ENCODE measurements around the gene NOX3. TPM values are rescaled to one million over a fixed set of nuclear protein-coding genes. Genes with fewer than 3 reads are reported as not detected.

Gene NOX3
- total RNA-seq, 3 donors from 2014 or later (not counting 1 experiment from before 2014, with no cell fraction given) = not detected

DNA sequence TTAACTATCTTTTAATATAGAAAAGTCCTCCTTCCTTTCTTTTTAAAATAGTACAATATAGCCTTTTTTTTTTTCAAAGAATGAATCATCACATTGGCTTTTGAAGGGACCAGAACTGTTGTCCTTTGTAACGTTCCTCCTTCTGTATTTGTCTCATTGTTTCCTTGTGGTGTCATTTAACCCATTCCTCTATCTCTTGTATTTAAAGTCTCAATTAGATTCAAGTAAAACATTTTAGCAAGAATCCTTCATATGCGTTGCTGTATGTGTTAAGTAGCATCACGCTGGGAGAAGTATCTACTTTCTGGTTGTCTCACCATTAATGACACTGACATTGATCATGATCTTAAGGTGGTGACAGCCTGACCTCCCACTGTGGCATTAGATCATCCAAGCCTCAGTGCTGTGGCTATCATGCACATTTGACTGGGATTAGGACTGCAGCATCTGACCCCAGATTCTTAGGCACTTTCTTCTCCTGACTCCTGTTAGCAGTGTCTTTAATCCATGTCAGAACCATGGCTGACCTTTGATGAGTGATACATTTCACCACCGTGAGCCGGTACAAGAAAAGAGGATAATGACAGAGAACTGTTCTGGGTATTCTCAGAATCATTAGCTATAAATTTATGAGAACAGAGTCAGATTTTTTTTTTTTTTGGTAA, 73.8 kb downstream of the NOX3 start:
- no peak for ATAC-seq

GRCh38 chr6:155380666-155381332, 74.8 kb downstream of the NOX3 start:
- DNase-seq (peak in 1 of 2 donors; percentile 18), ATAC-seq (no peak)
- Histone ChIP-seq H3K36me3 (ENCODE audit: control insufficient read depth, insufficient read depth, low read length) (no peaks in the 10 kb centered on the region), H3K4me3 (ENCODE audit: low read length) (no peak overlapping the region), H3K4me1 (ENCODE audit: control insufficient read depth, insufficient read depth, low read length) (no peaks in the 10 kb centered on the region), H3K27ac (ENCODE audit: low read length) (no peak overlapping the region), H3K27me3 (ENCODE audit: control insufficient read depth, insufficient read depth, low read length) (no peaks in the 10 kb centered on the region), H3K9me3 (ENCODE audit: control insufficient read depth, insufficient read depth, low read length) (no peaks in the 10 kb centered on the region)
- 92% methylated on average over 4 of the region's 8 CpGs for WGBS (ENCODE audit: insufficient coverage)
- Mint-ChIP-seq H3K9me3 (no peaks in the 10 kb centered on the region), H3K36me3 (no peaks in the 10 kb centered on the region), H3K27ac (no peak overlapping the region), H3K4me1 (no peaks in the 10 kb centered on the region), H3K27me3 (ENCODE audit: low read depth in 2 of 2) (no peaks in the 10 kb centered on the region), H3K4me3 (no peak overlapping the region)
- intact Hi-C loops (cut with micrococcal nuclease) = no loop called here
- TF ChIP-seq, protein P1, sequence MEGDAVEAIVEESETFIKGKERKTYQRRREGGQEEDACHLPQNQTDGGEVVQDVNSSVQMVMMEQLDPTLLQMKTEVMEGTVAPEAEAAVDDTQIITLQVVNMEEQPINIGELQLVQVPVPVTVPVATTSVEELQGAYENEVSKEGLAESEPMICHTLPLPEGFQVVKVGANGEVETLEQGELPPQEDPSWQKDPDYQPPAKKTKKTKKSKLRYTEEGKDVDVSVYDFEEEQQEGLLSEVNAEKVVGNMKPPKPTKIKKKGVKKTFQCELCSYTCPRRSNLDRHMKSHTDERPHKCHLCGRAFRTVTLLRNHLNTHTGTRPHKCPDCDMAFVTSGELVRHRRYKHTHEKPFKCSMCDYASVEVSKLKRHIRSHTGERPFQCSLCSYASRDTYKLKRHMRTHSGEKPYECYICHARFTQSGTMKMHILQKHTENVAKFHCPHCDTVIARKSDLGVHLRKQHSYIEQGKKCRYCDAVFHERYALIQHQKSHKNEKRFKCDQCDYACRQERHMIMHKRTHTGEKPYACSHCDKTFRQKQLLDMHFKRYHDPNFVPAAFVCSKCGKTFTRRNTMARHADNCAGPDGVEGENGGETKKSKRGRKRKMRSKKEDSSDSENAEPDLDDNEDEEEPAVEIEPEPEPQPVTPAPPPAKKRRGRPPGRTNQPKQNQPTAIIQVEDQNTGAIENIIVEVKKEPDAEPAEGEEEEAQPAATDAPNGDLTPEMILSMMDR (IDR thresholded peaks at IDR 0.05) = no peak

More for the DNA sequence above, 73.8 kb downstream of the NOX3 start:
- no peaks in the 10 kb centered on the region for H3K4me1 Mint-ChIP-seq
- DNase-seq = no peak
- Histone ChIP-seq H3K27me3 (ENCODE audit: control insufficient read depth, insufficient read depth, low read length) (no peaks in the 10 kb centered on the region), H3K4me3 (ENCODE audit: low read length) (no peak overlapping the region), H3K27ac (ENCODE audit: low read length) (no peak overlapping the region), H3K9me3 (ENCODE audit: control insufficient read depth, insufficient read depth, low read length) (no peaks in the 10 kb centered on the region), H3K36me3 (ENCODE audit: control insufficient read depth, insufficient read depth, low read length) (no peaks in the 10 kb centered on the region), H3K4me1 (ENCODE audit: control insufficient read depth, insufficient read depth, low read length) (no peaks in the 10 kb centered on the region)
- 69% methylated on average over 5 of the region's 5 CpGs for WGBS (ENCODE audit: insufficient coverage)
- no peak overlapping the region for H3K27ac Mint-ChIP-seq
- no peaks in the 10 kb centered on the region for H3K27me3 Mint-ChIP-seq (ENCODE audit: low read depth in 2 of 2)
- intact Hi-C loops (cut with micrococcal nuclease) = no loop called here
- no peaks in the 10 kb centered on the region for H3K36me3 Mint-ChIP-seq
- no peaks in the 10 kb centered on the region for H3K9me3 Mint-ChIP-seq
- TF ChIP-seq, protein P1 (IDR thresholded peaks at IDR 0.05) = no peak
- no peak overlapping the region for H3K4me3 Mint-ChIP-seq

DNA sequence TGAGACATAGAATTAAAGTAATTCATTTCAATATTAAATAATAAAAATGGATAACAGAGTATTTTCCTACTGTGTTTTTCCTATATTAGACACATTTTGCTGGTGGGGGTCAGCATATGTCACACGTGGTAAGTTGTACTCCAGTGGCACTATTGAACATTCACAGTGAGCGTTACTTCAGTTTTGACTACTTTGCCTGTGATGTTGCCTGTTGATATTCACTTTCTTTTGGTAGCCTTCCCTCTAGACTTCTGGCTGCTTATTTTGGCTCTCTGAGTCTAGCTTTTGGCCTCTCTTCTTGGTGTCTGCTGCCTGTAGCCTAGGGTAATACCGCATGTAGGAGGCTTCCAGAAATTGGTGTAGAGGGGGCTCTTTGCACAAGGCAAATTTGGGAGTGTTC, 76.9 kb downstream of the NOX3 start:
- H3K36me3 Mint-ChIP-seq = no peaks in the 10 kb centered on the region
- H3K27me3 ChIP-seq (ENCODE audit: control insufficient read depth, insufficient read depth, low read length) = no peaks in the 10 kb centered on the region
- DNase-seq (no peak), ATAC-seq (no peak)
- H3K4me1 Mint-ChIP-seq = no peaks in the 10 kb centered on the region
- no peak overlapping the region for H3K4me3 Mint-ChIP-seq
- no peaks in the 10 kb centered on the region for H3K9me3 Mint-ChIP-seq
- no peaks in the 10 kb centered on the region for H3K9me3 ChIP-seq (ENCODE audit: control insufficient read depth, insufficient read depth, low read length)
- TF ChIP-seq, protein P1 (IDR thresholded peaks at IDR 0.05) = no peak
- H3K4me1 ChIP-seq (ENCODE audit: control insufficient read depth, insufficient read depth, low read length) = no peaks in the 10 kb centered on the region
- no peak overlapping the region for H3K27ac ChIP-seq (ENCODE audit: low read length)
- no peaks in the 10 kb centered on the region for H3K36me3 ChIP-seq (ENCODE audit: control insufficient read depth, insufficient read depth, low read length)
- no peak overlapping the region for H3K4me3 ChIP-seq (ENCODE audit: low read length)
- no peaks in the 10 kb centered on the region for H3K27me3 Mint-ChIP-seq (ENCODE audit: low read depth in 2 of 2)
- intact Hi-C loops (cut with micrococcal nuclease) = no loop called here
- H3K27ac Mint-ChIP-seq = no peak overlapping the region
- 84% methylated on average over 3 of the region's 3 CpGs for WGBS (ENCODE audit: insufficient coverage)
